AG09319 (cell line): ENCODE data around the gene GRK5.

Source experiments
- DNase-seq: peaks from one replicate; pipeline ENCODE4 v3.0.0-alpha.2; 2010; ENCODE audit warnings: low read depth; ENCODE audit errors: extremely low read depth
- TF ChIP-seq, protein P1 (sequence below): IDR thresholded peaks from 2 replicates; pipeline ENCODE4 v1.5.1; 2011; ENCODE audit warnings: low read depth, mild to moderate bottlenecking, inconsistent platforms, low read length, moderate library complexity

GRK5 gene

DNA sequence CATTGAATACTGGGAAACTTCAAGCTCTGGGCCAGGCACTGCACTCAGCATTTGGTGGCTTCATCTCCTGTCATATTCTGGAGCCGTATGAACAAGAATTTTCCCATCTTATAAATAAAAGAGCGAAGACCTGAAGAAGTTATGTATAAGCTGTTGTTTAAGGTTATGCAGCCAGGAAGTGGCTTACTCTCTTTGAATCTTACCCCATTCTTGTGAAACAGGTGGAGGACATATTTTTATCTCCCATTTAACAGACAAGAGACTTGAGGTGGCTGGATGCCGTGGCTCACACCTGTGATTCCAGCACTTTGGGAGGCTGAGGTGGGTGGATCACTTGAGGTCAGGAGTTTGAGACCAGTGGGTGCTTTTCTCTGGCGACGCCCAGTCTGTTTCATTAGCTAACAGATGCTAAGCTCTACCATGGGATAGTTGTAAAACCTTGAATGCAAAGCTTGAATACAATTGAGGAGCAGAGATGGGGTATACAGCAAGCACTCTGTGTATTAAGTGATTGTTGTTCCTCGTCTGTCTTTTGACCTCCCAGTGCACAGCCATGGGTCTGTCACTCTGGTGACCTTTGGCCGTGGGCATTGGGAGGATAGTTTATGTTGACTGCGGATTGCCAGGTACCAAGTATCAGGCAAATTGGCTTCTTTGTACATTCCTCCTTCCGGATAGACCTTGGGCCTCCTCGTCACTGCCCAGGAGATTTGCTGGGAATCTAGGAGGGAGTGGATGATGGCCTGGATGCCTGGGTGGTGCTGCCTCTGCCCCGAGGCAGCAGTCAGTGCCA lies 85.8 kb downstream of the GRK5 start:
- TF ChIP-seq, protein P1, sequence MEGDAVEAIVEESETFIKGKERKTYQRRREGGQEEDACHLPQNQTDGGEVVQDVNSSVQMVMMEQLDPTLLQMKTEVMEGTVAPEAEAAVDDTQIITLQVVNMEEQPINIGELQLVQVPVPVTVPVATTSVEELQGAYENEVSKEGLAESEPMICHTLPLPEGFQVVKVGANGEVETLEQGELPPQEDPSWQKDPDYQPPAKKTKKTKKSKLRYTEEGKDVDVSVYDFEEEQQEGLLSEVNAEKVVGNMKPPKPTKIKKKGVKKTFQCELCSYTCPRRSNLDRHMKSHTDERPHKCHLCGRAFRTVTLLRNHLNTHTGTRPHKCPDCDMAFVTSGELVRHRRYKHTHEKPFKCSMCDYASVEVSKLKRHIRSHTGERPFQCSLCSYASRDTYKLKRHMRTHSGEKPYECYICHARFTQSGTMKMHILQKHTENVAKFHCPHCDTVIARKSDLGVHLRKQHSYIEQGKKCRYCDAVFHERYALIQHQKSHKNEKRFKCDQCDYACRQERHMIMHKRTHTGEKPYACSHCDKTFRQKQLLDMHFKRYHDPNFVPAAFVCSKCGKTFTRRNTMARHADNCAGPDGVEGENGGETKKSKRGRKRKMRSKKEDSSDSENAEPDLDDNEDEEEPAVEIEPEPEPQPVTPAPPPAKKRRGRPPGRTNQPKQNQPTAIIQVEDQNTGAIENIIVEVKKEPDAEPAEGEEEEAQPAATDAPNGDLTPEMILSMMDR: no peak
- no peak for DNase-seq

DNA sequence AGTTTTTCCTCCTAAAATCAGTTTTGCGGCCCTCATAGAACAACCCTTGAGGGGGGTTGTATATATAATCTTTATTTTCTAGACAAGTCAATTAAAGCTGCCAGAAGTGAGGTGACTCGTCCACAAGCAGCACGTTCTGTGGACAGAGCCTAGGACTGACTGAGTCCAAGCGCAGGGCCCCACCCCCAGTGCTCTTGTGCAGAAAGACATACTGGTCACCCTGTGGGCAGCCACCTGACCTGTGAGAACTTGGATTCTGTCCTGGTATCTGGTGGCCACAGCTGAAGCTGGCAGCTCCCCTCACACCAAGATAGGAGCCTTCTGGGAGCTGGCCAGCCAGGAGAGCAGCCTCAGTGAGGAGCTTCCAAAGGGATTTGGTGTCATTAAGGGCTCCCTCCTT lies 89.3 kb downstream of the GRK5 start:
- DNase-seq: no peak
- TF ChIP-seq, protein P1: no peak

DNA sequence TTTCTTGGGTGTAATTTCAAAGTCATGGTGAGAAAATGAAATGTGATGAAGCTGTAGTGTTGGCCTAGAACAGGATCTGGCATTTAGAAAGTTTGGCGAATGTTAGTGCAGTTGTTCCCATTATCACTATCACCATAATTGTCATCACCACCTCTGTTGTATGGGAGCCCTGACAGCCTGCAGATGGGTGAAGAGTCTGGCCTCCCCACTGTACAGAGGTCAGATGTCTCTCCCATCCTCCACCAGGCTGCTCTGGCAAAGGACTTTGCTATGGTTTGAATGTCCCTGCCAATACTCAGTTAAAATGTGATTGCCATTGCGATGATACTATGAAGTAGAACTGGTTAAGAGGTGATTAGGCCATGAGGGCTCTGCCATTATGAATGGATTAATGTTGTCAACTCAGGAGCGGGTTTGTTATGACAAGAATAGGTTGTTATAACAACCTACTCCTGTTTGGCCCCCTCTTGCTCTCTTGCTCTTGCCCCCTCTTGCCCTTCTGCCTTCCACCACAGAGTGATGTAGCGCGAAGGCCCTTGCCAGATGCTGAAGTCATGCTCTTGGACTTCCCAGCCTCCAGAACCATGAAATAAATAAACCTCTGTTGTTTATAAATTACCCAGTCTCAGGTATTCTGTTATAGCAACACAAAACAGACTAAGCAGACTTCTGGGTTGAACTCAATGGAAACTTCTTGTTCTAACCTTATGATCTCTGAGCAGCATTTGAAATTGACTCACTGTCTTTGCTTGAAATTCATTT lies 90.0 kb downstream of the GRK5 start:
- no peak for DNase-seq
- TF ChIP-seq, protein P1: no peak

DNA sequence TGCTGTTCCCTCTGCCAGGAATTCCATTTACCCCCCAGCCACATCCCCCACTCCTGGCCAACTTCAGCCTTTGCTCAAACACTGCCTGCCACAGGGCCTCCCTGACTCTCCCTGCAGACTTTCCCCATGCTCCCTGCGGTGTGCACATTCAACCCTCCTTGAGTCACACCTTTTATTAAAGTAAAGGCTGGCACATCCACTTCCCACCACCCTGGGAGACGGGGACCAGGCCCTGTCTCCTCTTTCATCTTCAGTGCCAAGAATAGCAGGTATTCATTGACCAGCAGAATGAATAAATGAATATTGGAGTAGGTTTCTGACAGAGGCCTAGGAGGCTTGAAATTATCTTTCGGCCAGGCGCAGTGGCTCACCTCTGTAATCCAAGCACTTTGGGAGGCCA lies 91.4 kb downstream of the GRK5 start:
- DNase-seq: no peak
- TF ChIP-seq, protein P1: no peak

DNA sequence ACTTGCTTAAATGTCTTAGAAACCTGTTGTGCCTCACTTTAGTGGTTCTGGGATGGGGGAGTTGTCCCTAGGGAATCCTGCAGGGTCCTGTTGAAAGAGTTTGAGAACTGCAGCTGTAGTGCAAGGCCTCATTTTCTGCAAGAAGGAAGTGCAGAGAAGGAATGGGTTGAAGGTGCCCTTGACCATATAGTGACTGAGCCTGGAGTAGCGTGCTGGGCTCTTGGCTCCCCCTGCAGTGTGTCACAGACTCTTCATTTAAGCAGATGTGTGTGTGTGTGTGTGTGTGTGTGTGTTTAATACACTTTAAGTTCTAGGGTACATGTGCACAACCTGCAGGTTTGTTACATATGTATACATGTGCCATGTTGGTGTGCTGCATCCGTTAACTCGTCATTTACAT lies 92.2 kb downstream of the GRK5 start:
- no peak for DNase-seq

DNA sequence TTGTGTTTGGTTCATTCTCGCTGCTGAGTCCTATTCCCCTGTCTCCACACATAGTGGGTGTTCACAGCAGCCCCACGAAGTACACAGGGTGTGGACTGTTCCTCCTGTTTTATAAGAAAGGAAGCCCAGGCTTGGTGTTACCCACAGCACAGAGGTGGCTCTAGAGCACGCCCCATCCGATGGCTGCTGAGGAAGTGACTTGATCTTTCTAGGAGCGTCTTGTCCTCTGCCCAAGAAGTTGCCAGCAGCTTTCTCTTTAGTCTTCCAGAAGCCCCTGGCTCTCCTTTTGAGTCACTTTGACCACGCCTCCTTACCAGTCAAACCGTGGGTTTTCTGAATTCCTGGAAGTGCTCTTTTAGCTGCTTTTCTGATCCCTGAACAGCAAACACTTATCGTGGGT lies 94.0 kb downstream of the GRK5 start:
- TF ChIP-seq, protein P1: no peak
- no peak for DNase-seq

More for the DNA sequence above, 92.2 kb downstream of the GRK5 start:
- TF ChIP-seq, protein P1: no peak

DNA sequence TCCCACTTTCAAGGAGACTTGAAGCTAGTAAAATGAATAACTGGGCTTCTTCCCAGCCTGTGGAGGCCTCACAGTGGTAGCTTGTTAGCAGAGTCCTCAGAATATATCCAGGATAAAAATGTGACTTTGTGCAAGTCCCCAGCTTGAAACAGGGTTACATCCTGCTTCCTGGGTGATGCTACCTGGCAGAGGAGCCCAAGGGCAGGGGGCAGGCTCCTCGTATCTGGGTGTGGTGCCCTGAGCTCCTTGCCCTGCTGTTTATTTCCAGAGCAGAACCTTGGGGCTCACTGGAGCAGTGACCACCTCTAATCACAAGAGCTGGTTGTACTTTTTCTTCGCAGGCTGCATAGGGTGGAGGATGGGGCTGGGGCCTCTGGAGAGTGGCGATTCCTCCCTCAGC lies 94.8 kb downstream of the GRK5 start:
- TF ChIP-seq, protein P1: no peak
- no peak for DNase-seq
